HepG2 (cell line): ENCODE measurements around the gene PKN2. TPM values are rescaled to one million over a fixed set of nuclear protein-coding genes. Genes with fewer than 3 reads are reported as not detected.

ENCODE experiments used
- BCL6 ChIP-seq: IDR thresholded peaks from 2 replicates; pipeline ENCODE4 v1.6.1; 2016; ENCODE audit warnings: missing genetic modification reagents, missing compliant biosample characterization
- FOXA3 ChIP-seq: IDR thresholded peaks from 2 replicates; pipeline ENCODE4 v1.6.1; 2016; ENCODE audit warnings: missing genetic modification reagents, missing compliant biosample characterization
- HMG20A ChIP-seq: IDR thresholded peaks from 2 replicates; pipeline ENCODE4 v1.6.1; 2016; ENCODE audit warnings: borderline replicate concordance
- NFKB2 ChIP-seq: sonication (generic); formaldehyde crosslinking; IDR thresholded peaks from 2 replicates; pipeline ENCODE4 v1.4.0; 2020; ENCODE audit warnings: missing genetic modification reagents, borderline replicate concordance
- NFYB ChIP-seq: sonication (generic); formaldehyde crosslinking; IDR thresholded peaks from 2 replicates; pipeline ENCODE4 v1.4.0; 2020; ENCODE audit warnings: missing genetic modification reagents
- TCF7 ChIP-seq: sonication (generic); IDR thresholded peaks from 2 replicates; pipeline ENCODE4 v1.6.1; 2016; ENCODE audit warnings: antibody characterized with exemption, low read depth
- ZNF333 ChIP-seq: sonication (generic); formaldehyde crosslinking; IDR thresholded peaks from 2 replicates; pipeline ENCODE4 v1.4.0; 2020; ENCODE audit warnings: mild to moderate bottlenecking, missing genetic modification reagents, borderline replicate concordance
- ZNF496 ChIP-seq: sonication (generic); formaldehyde crosslinking; IDR thresholded peaks from 2 replicates; pipeline ENCODE4 v1.8.1; 2023; ENCODE audit warnings: mild to moderate bottlenecking, moderate library complexity, missing genetic modification reagents; ENCODE audit not compliant: insufficient replicate concordance
- ZNF605 ChIP-seq: sonication (generic); formaldehyde crosslinking; IDR thresholded peaks from 2 replicates; pipeline ENCODE4 v1.8.0; 2022; ENCODE audit warnings: mild to moderate bottlenecking, missing genetic modification reagents
- polyA plus RNA-seq, 8 experiments: library from polyadenylated mRNA; depleted of rRNA in 3 of 8; stranded (reverse) in 7 of 8; unstranded in 1 of 8; fragments of >200 nt; fragmentation: Illumina TruSeq in 4 of 8; extraction: Trizol in 4 of 8; gene quantifications; 2 replicates each; pipeline versions ENCODE4 v1.2.1 to v1.2.3, GENCODE V29; 2011 to 2016; ENCODE audit warnings: low read depth in 4 of 8, missing spikeins in 1 of 8, mixed read lengths in 1 of 8; ENCODE audit not compliant: insufficient read depth in 1 of 8
- total RNA-seq, 5 experiments: library from RNA; depleted of rRNA; stranded (reverse); fragments of >200 nt; fragmentation: Illumina TruSeq; extraction: Trizol; gene quantifications; 2 replicates each; pipeline ENCODE4 v1.2.3, GENCODE V29; 2016; ENCODE audit warnings: low read depth in 1 of 5
- TF ChIP-seq, protein P1 (sequence below): sonication (generic); formaldehyde crosslinking; IDR thresholded peaks from 2 replicates; pipeline ENCODE4 v1.5.0; 2020; ENCODE audit warnings: mild to moderate bottlenecking, missing genetic modification reagents
- TF ChIP-seq, protein P2 (sequence below): sonication (generic); formaldehyde crosslinking; IDR thresholded peaks from 2 replicates; pipeline ENCODE4 v1.4.0; 2020; ENCODE audit warnings: missing genetic modification reagents
- TF ChIP-seq, protein P3 (sequence below): sonication (generic); formaldehyde crosslinking; IDR thresholded peaks from 2 replicates; pipeline ENCODE4 v1.9.0; 2021; ENCODE audit warnings: missing genetic modification reagents, borderline replicate concordance
- TF ChIP-seq, protein P4 (sequence below): IDR thresholded peaks from 2 replicates; pipeline ENCODE4 v1.6.1; 2016; ENCODE audit warnings: missing biosample characterization, missing genetic modification reagents, low read depth
- TF ChIP-seq, protein P5 (sequence below): sonication (generic); formaldehyde crosslinking; IDR thresholded peaks from 2 replicates; pipeline ENCODE4 v1.4.0; 2020; ENCODE audit warnings: missing genetic modification reagents
- TF ChIP-seq, protein P6 (sequence below): sonication (generic); formaldehyde crosslinking; IDR thresholded peaks from 2 replicates; pipeline ENCODE4 v1.8.1; 2023; ENCODE audit warnings: missing genetic modification reagents, mild to moderate bottlenecking, borderline replicate concordance

PKN2 gene
- total and polyA plus RNA-seq, 2 of the 13 experiments (the other 11 are each of a cell fraction or from before 2014, with no cell fraction given): 17.0 to 29.4 TPM

DNA sequence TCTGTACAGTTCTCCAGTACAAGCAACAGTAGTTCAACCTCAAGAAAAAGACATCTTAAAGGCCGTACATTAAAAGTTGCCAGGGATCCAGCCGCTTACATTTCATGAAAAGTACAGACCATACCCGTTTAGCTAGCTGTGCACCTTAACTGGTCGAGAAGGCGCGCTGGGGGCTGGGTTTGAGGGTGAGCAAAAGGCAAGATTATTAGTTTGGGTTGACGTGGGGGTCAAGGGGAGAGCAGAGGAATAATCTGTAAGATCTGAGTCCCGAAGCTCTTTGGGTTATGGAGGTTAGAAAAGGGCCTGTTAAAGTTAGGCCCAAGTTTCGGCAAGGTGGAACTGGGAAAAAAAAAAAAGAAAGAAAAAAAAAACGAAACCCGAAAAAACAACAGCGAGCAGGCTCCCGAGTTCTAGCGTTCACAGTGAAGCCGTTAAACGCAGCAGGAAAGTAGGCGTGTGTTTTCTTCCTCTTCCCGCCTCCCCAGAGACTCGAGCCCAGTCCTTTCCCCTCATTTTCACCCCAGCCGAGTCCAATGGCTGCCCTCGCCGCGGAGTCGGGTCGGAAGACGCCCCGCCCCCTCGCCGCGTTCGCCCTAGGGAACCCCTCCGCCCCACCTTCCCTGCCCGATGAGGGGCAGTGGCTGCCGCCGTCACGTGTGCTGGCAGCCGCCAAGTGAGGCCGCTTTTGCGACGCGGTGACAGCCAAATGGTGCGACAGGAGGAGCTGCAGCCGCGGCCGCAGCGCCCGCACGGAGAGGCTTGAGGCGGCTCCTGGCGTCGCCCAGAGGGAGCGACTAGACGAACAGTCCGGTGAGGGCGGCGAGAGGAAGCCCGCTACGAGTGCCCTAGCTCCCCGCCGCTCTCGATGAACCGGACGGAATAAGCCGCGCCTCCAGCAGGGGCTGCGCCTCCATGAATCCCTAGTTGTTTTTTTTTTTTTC lies at the start of gene PKN2 (continued):
- TF ChIP-seq, protein P1, sequence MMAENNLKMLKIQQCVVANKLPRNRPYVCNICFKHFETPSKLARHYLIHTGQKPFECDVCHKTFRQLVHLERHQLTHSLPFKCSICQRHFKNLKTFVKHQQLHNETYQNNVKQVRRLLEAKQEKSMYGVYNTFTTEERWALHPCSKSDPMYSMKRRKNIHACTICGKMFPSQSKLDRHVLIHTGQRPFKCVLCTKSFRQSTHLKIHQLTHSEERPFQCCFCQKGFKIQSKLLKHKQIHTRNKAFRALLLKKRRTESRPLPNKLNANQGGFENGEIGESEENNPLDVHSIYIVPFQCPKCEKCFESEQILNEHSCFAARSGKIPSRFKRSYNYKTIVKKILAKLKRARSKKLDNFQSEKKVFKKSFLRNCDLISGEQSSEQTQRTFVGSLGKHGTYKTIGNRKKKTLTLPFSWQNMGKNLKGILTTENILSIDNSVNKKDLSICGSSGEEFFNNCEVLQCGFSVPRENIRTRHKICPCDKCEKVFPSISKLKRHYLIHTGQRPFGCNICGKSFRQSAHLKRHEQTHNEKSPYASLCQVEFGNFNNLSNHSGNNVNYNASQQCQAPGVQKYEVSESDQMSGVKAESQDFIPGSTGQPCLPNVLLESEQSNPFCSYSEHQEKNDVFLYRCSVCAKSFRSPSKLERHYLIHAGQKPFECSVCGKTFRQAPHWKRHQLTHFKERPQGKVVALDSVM (CRISPR knock-in tag): peak; percentile 42; the same call in 1 of the 2 replicates
- TF ChIP-seq FOXA3 (CRISPR knock-in tag) (peak; percentile 55; the same call in 1 of the 2 replicates), TCF7 (no peak), NFYB (CRISPR knock-in tag) (peak; percentile 69), ZNF496 (CRISPR knock-in tag) (no peak), NFKB2 (CRISPR knock-in tag) (no peak), ZNF333 (no peak), HMG20A (peak; percentile 20; the same call in 1 of the 2 replicates), ZNF605 (no peak; the same call in 1 of the 2 replicates), BCL6 (CRISPR knock-in tag) (peak; percentile 42)
- TF ChIP-seq, protein P2, sequence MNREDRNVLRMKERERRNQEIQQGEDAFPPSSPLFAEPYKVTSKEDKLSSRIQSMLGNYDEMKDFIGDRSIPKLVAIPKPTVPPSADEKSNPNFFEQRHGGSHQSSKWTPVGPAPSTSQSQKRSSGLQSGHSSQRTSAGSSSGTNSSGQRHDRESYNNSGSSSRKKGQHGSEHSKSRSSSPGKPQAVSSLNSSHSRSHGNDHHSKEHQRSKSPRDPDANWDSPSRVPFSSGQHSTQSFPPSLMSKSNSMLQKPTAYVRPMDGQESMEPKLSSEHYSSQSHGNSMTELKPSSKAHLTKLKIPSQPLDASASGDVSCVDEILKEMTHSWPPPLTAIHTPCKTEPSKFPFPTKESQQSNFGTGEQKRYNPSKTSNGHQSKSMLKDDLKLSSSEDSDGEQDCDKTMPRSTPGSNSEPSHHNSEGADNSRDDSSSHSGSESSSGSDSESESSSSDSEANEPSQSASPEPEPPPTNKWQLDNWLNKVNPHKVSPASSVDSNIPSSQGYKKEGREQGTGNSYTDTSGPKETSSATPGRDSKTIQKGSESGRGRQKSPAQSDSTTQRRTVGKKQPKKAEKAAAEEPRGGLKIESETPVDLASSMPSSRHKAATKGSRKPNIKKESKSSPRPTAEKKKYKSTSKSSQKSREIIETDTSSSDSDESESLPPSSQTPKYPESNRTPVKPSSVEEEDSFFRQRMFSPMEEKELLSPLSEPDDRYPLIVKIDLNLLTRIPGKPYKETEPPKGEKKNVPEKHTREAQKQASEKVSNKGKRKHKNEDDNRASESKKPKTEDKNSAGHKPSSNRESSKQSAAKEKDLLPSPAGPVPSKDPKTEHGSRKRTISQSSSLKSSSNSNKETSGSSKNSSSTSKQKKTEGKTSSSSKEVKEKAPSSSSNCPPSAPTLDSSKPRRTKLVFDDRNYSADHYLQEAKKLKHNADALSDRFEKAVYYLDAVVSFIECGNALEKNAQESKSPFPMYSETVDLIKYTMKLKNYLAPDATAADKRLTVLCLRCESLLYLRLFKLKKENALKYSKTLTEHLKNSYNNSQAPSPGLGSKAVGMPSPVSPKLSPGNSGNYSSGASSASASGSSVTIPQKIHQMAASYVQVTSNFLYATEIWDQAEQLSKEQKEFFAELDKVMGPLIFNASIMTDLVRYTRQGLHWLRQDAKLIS (CRISPR knock-in tag): no peak
- TF ChIP-seq, protein P3, sequence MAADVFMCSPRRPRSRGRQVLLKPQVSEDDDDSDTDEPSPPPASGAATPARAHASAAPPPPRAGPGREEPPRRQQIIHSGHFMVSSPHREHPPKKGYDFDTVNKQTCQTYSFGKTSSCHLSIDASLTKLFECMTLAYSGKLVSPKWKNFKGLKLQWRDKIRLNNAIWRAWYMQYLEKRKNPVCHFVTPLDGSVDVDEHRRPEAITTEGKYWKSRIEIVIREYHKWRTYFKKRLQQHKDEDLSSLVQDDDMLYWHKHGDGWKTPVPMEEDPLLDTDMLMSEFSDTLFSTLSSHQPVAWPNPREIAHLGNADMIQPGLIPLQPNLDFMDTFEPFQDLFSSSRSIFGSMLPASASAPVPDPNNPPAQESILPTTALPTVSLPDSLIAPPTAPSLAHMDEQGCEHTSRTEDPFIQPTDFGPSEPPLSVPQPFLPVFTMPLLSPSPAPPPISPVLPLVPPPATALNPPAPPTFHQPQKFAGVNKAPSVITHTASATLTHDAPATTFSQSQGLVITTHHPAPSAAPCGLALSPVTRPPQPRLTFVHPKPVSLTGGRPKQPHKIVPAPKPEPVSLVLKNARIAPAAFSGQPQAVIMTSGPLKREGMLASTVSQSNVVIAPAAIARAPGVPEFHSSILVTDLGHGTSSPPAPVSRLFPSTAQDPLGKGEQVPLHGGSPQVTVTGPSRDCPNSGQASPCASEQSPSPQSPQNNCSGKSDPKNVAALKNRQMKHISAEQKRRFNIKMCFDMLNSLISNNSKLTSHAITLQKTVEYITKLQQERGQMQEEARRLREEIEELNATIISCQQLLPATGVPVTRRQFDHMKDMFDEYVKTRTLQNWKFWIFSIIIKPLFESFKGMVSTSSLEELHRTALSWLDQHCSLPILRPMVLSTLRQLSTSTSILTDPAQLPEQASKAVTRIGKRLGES: no peak
- TF ChIP-seq, protein P4, sequence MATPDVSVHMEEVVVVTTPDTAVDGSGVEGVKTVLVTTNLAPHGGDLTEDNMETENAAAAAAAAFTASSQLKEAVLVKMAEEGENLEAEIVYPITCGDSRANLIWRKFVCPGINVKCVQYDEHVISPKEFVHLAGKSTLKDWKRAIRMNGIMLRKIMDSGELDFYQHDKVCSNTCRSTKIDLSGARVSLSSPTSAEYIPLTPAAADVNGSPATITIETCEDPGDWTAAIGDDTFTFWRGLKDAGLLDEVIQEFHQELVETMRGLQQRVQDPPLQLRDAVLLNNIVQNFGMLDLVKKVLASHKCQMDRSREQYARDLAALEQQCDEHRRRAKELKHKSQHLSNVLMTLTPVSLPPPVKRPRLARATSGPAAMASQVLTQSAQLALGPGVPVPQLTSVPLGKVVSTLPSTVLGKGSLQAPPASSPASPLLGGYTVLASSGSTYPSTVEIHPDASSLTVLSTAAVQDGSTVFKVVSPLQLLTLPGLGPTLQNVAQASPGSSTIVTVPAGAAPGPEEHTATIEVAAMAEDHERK: no peak
- TF ChIP-seq, protein P5, sequence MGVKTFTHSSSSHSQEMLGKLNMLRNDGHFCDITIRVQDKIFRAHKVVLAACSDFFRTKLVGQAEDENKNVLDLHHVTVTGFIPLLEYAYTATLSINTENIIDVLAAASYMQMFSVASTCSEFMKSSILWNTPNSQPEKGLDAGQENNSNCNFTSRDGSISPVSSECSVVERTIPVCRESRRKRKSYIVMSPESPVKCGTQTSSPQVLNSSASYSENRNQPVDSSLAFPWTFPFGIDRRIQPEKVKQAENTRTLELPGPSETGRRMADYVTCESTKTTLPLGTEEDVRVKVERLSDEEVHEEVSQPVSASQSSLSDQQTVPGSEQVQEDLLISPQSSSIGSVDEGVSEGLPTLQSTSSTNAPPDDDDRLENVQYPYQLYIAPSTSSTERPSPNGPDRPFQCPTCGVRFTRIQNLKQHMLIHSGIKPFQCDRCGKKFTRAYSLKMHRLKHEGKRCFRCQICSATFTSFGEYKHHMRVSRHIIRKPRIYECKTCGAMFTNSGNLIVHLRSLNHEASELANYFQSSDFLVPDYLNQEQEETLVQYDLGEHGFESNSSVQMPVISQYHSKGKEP: no peak
- TF ChIP-seq, protein P6, sequence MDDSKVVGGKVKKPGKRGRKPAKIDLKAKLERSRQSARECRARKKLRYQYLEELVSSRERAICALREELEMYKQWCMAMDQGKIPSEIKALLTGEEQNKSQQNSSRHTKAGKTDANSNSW: no peak
